ENCODE measurements around the gene COL6A3.

- TF ChIP-seq CTCF (optimal IDR thresholded peaks at IDR 0.05 in 1 of 3, IDR thresholded peaks at IDR 0.05 in 1 of 3, conservative IDR thresholded peaks at IDR 0.05 in 1 of 3; ENCODE audit: extremely low read depth in 1 of 3, insufficient read depth in 2 of 3, low read length in 3 of 3): no peak
- no peak for TF ChIP-seq EZH2 (IDR thresholded peaks at IDR 0.05; ENCODE audit: low read length)
Measured at GRCh38 chr2:237364655-237365054, 49.3 kb downstream of the COL6A3 start.
